ENCODE measurements around the gene CCDC183. TPM values are rescaled to one million over a fixed set of nuclear protein-coding genes. Genes with fewer than 3 reads are reported as not detected.

CCDC183 gene
- total RNA-seq, 1 donor from 2014 or later: 0.84 TPM

GRCh38 chr9:136750526-136750925, 45.6 kb upstream of the CCDC183 start:
- H3K27me3 ChIP-seq (ENCODE audit: control insufficient read depth, insufficient read depth, low read length): peaks cover 12% of the 10 kb centered on the region
- no peaks in the 10 kb centered on the region for H3K36me3 ChIP-seq (ENCODE audit: control insufficient read depth, insufficient read depth, low read length)
- no peak for DNase-seq (ENCODE audit: low read depth)
- H3K4me3 ChIP-seq (ENCODE audit: low read depth, low read length): no peak overlapping the region
- TF ChIP-seq, protein P1, sequence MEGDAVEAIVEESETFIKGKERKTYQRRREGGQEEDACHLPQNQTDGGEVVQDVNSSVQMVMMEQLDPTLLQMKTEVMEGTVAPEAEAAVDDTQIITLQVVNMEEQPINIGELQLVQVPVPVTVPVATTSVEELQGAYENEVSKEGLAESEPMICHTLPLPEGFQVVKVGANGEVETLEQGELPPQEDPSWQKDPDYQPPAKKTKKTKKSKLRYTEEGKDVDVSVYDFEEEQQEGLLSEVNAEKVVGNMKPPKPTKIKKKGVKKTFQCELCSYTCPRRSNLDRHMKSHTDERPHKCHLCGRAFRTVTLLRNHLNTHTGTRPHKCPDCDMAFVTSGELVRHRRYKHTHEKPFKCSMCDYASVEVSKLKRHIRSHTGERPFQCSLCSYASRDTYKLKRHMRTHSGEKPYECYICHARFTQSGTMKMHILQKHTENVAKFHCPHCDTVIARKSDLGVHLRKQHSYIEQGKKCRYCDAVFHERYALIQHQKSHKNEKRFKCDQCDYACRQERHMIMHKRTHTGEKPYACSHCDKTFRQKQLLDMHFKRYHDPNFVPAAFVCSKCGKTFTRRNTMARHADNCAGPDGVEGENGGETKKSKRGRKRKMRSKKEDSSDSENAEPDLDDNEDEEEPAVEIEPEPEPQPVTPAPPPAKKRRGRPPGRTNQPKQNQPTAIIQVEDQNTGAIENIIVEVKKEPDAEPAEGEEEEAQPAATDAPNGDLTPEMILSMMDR (IDR thresholded peaks at IDR 0.05; ENCODE audit: insufficient read depth, low read length, poor library complexity, severe bottlenecking): no peak

- H3K27me3 ChIP-seq (ENCODE audit: control insufficient read depth, insufficient read depth, low read length): peaks cover 12% of the 10 kb centered on the region
- TF ChIP-seq, protein P1 (IDR thresholded peaks at IDR 0.05; ENCODE audit: insufficient read depth, low read length, poor library complexity, severe bottlenecking): no peak
Observed at GRCh38 chr9:136751244-136751643, 44.9 kb upstream of the CCDC183 start.

GRCh38 chr9:136751814-136752213, 44.3 kb upstream of the CCDC183 start:
- no peak for DNase-seq (ENCODE audit: low read depth)
- Histone ChIP-seq H3K4me3 (ENCODE audit: low read depth, low read length) (no peak overlapping the region), H3K27me3 (ENCODE audit: control insufficient read depth, insufficient read depth, low read length) (peaks cover 11% of the 10 kb centered on the region), H3K36me3 (ENCODE audit: control insufficient read depth, insufficient read depth, low read length) (no peaks in the 10 kb centered on the region)
- TF ChIP-seq, protein P1 (IDR thresholded peaks at IDR 0.05; ENCODE audit: insufficient read depth, low read length, poor library complexity, severe bottlenecking): no peak

More at GRCh38 chr9:136751244-136751643, 44.9 kb upstream of the CCDC183 start:
- Histone ChIP-seq H3K36me3 (ENCODE audit: control insufficient read depth, insufficient read depth, low read length) (no peaks in the 10 kb centered on the region), H3K4me3 (ENCODE audit: low read depth, low read length) (no peak overlapping the region)
- no peak for DNase-seq (ENCODE audit: low read depth)

- no peaks in the 10 kb centered on the region for H3K36me3 ChIP-seq (ENCODE audit: control insufficient read depth, insufficient read depth, low read length)
- TF ChIP-seq, protein P1 (IDR thresholded peaks at IDR 0.05; ENCODE audit: insufficient read depth, low read length, poor library complexity, severe bottlenecking): no peak
- DNase-seq (ENCODE audit: low read depth): no peak
- H3K27me3 ChIP-seq (ENCODE audit: control insufficient read depth, insufficient read depth, low read length): peaks cover 22% of the 10 kb centered on the region
- H3K4me3 ChIP-seq (ENCODE audit: low read depth, low read length): no peak overlapping the region
Observed at GRCh38 chr9:136753371-136754058, 42.6 kb upstream of the CCDC183 start.

GRCh38 chr9:136754059-136754572, 42.0 kb upstream of the CCDC183 start:
- Histone ChIP-seq H3K4me3 (ENCODE audit: low read depth, low read length) (no peak overlapping the region), H3K27me3 (ENCODE audit: control insufficient read depth, insufficient read depth, low read length) (peaks cover 21% of the 10 kb centered on the region), H3K36me3 (ENCODE audit: control insufficient read depth, insufficient read depth, low read length) (no peaks in the 10 kb centered on the region)
- no peak for DNase-seq (ENCODE audit: low read depth)
- TF ChIP-seq, protein P1 (IDR thresholded peaks at IDR 0.05; ENCODE audit: insufficient read depth, low read length, poor library complexity, severe bottlenecking): no peak
